ENCODE results near the gene RFC4. TPM values are rescaled to one million over a fixed set of nuclear protein-coding genes. Genes with fewer than 3 reads are reported as not detected.
A peak's percentile ranks its signal among the peaks of the same experiment; 100 is the strongest.

The RFC4 gene
- total and polyA plus RNA-seq, 4 donors, result 12.2 to 16.9 (median 13.3) TPM

DNA sequence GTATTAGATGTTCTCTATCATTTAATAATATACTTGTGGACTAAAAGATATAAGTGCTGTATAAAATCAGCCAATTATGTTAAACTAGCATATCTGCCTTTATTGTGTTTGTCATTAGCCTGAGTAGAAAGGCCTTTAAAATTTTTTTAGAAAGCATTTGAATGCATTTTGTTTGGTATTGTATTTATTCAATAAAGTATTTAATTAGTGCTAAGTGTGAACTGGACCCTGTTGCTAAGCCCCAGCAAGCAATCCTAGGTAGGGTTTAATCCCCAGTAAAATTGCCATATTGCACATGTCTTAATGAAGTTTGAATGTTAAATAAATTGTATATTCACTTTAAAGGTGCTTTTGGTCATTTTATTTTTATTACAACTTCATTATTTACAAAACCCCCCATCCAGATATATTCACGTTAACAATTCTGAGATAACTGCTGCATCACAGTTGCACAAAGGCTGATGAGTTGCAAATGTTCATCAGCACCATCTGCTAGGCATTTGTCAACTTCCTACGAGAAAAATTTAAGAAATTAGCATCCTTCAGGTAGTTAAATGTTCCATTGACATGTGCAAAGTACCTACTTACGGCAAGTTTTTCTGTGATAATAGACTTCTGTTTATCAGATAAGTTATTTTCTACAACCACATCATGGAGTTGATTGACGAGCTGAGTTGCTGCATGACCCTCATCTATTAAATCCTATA, 16.6 kb downstream of the RFC4 start:
- Histone ChIP-seq H3K4me1 (ENCODE audit: control insufficient read depth in 5 of 5, insufficient read depth in 5 of 5, low read length in 5 of 5) (peaks cover 0 to 38% (median 11%) of the 10 kb centered on the region in 5 donors), H3K9me3 (ENCODE audit: control insufficient read depth in 4 of 4, insufficient read depth in 3 of 4, low read length in 3 of 4) (no peaks in the 10 kb centered on the region), H3K27ac (ENCODE audit: low read depth in 1 of 2, low read length in 1 of 2) (no peak overlapping the region), H3K4me3 (no peak overlapping the region), H3K9ac (ENCODE audit: insufficient read depth in 1 of 2, low read length in 2 of 2) (no peak overlapping the region), H3K27me3 (ENCODE audit: control insufficient read depth in 3 of 3, insufficient read depth in 3 of 3, low read length in 2 of 3) (no peaks in the 10 kb centered on the region), H3K36me3 (ENCODE audit: control insufficient read depth in 4 of 4, insufficient read depth in 4 of 4, low read length in 4 of 4) (peaks cover 27 to 60% (median 49%) of the 10 kb centered on the region in 4 donors)
- ATAC-seq (ENCODE audit: insufficient read depth, low FRiP score), result no peak
- TF ChIP-seq, protein P1, sequence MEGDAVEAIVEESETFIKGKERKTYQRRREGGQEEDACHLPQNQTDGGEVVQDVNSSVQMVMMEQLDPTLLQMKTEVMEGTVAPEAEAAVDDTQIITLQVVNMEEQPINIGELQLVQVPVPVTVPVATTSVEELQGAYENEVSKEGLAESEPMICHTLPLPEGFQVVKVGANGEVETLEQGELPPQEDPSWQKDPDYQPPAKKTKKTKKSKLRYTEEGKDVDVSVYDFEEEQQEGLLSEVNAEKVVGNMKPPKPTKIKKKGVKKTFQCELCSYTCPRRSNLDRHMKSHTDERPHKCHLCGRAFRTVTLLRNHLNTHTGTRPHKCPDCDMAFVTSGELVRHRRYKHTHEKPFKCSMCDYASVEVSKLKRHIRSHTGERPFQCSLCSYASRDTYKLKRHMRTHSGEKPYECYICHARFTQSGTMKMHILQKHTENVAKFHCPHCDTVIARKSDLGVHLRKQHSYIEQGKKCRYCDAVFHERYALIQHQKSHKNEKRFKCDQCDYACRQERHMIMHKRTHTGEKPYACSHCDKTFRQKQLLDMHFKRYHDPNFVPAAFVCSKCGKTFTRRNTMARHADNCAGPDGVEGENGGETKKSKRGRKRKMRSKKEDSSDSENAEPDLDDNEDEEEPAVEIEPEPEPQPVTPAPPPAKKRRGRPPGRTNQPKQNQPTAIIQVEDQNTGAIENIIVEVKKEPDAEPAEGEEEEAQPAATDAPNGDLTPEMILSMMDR (IDR thresholded peaks at IDR 0.05; ENCODE audit: control extremely low read depth, extremely low read depth), result no peak
- DNase-seq, result peak in 1 of 3 donors; percentile 10
- 61 to 69% methylated on average over 4 of the region's 4 CpGs for WGBS, 2 donors

DNA sequence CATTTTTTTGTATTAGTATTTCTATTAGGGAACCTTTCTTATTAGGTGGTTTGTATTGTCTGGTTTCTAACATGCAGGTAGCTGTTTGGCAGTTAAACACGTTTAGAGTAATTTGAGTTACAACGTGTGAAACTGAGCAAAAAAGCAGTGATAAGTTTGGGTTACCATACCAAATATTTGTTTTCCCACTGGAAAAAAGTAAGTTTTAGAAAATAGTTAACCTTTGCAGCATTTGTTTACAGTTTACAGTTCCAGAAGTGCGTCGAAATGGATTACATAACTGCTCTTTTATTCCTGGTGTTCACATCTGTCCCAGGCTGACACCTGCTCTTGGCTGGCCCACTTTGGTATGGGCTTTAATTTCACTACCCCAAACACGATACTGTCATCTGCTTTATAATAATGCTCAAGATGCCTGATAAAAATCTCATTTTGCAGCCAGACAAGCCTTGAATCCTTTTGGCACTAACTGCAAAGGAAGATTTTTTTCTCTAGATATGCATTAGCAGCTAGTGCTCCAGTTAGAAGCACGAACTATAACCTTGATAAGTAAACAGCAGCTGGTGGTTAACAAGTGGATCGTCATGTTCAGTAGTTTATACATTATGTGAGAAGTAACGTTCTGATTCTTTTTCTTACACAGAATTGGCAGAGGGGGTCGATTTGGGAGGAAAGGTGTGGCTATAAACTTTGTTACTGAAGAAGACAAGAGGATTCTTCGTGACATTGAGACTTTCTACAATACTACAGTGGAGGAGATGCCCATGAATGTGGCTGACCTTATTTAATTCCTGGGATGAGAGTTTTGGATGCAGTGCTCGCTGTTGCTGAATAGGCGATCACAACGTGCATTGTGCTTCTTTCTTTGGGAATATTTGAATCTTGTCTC, 17.6 kb downstream of the RFC4 start:
- 57 to 66% methylated on average over 13 of the region's 13 CpGs for WGBS, 2 donors
- no peak overlapping the region for H3K4me3 ChIP-seq
- peaks cover 26 to 61% (median 54%) of the 10 kb centered on the region in 4 donors for H3K36me3 ChIP-seq (ENCODE audit: control insufficient read depth in 4 of 4, insufficient read depth in 4 of 4, low read length in 4 of 4)
- no peak overlapping the region for H3K9ac ChIP-seq (ENCODE audit: insufficient read depth in 1 of 2, low read length in 2 of 2)
- ATAC-seq (ENCODE audit: insufficient read depth, low FRiP score), result no peak
- no peaks in the 10 kb centered on the region for H3K9me3 ChIP-seq (ENCODE audit: control insufficient read depth in 4 of 4, insufficient read depth in 3 of 4, low read length in 3 of 4)
- TF ChIP-seq, protein P1 (IDR thresholded peaks at IDR 0.05; ENCODE audit: control extremely low read depth, extremely low read depth), result no peak
- DNase-seq, result peak in 1 of 3 donors; percentile 7
- H3K4me1 ChIP-seq (ENCODE audit: control insufficient read depth in 5 of 5, insufficient read depth in 5 of 5, low read length in 5 of 5), result peaks cover 0 to 42% (median 11%) of the 10 kb centered on the region in 5 donors
- H3K27me3 ChIP-seq (ENCODE audit: control insufficient read depth in 3 of 3, insufficient read depth in 3 of 3, low read length in 2 of 3), result no peaks in the 10 kb centered on the region
- no peak overlapping the region for H3K27ac ChIP-seq (ENCODE audit: low read depth in 1 of 2, low read length in 1 of 2)

DNA sequence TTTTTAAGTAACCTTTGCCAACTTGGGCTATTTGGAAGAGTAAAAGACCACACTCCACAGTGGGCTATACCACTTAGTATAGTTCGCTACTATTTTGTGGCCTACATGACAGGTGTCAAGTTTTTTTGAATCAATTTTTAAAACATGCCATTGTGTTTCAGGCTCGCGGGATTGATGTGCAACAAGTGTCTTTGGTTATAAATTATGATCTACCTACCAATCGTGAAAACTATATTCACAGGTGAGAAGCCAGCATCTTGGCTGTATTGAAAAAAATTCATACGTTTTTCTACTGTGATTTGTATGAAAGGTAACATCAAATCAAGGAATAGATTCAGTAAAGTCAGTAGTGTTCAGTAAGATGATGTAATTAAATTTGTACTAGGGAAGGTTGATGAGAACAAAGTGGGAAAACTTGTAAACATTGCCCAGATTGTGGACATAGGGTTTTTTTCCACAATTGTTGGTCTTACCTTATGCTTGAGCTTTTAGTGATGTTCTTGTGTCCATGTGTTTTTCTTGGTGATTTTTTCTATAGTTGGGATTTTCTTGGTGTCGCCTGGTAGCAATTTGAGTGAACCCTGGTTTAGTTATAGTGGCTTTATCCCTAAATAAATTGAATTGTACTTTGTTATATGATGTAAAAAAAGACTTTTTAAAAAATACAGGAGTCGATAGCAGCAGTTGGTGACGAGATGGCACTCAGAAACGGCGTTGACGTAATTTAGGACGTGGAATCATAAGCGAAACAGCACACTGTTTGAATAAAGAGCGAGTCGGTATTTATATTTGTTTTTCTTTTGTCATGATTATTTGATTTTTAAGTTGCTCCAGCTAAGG, 18.4 kb downstream of the RFC4 start:
- DNase-seq (no peak), ATAC-seq (ENCODE audit: insufficient read depth, low FRiP score) (no peak)
- H3K36me3 ChIP-seq (ENCODE audit: control insufficient read depth in 4 of 4, insufficient read depth in 4 of 4, low read length in 4 of 4), result peaks cover 26 to 64% (median 52%) of the 10 kb centered on the region in 4 donors
- H3K27me3 ChIP-seq (ENCODE audit: control insufficient read depth in 3 of 3, insufficient read depth in 3 of 3, low read length in 2 of 3), result no peaks in the 10 kb centered on the region
- no peaks in the 10 kb centered on the region for H3K9me3 ChIP-seq (ENCODE audit: control insufficient read depth in 4 of 4, insufficient read depth in 3 of 4, low read length in 3 of 4)
- no peak overlapping the region for H3K27ac ChIP-seq (ENCODE audit: low read depth in 1 of 2, low read length in 1 of 2)
- H3K9ac ChIP-seq (ENCODE audit: insufficient read depth in 1 of 2, low read length in 2 of 2), result no peak overlapping the region
- no peak overlapping the region for H3K4me3 ChIP-seq
- TF ChIP-seq, protein P1 (IDR thresholded peaks at IDR 0.05; ENCODE audit: control extremely low read depth, extremely low read depth), result no peak
- WGBS, 2 donors, result 79 to 86% methylated on average over 15 of the region's 15 CpGs
- H3K4me1 ChIP-seq (ENCODE audit: control insufficient read depth in 5 of 5, insufficient read depth in 5 of 5, low read length in 5 of 5), result peaks cover 0 to 42% (median 11%) of the 10 kb centered on the region in 5 donors
